Erythroblast (primary cell): ENCODE data around the gene CTXN2.

Experiments
- GATA1 ChIP-seq: IDR thresholded peaks from 2 replicates; pipeline ENCODE4 v1.6.1; 2011; ENCODE audit warnings: low read depth, mild to moderate bottlenecking, control low read depth, low read length, moderate library complexity
- POLR2A ChIP-seq: IDR thresholded peaks from 2 replicates; pipeline ENCODE4 v1.6.1; 2011; ENCODE audit warnings: mild to moderate bottlenecking, low read length

- no peak for TF ChIP-seq POLR2A
- no peak for TF ChIP-seq GATA1
Observed at GRCh38 chr15:48168616-48169015, 22.8 kb upstream of the CTXN2 start.
